Lung (tissue), 16 donors: ENCODE results near the gene PLCD3. TPM values are rescaled to one million over a fixed set of nuclear protein-coding genes. Genes with fewer than 3 reads are reported as not detected.

Experiments used
- ATAC-seq: fragments of 200-7000 bp; cut with Tn5 transposase; one replicate; pipeline ENCODE4 v1.9.1; 2020; ENCODE audit warnings: moderate number of reproducible peaks; ENCODE audit not compliant: insufficient read depth, low FRiP score
- DNase-seq, 3 donors: peaks; one replicate each; pipeline ENCODE4 v3.0.0-alpha.2; 2013 to 2017
- H3K27ac ChIP-seq, 2 donors: one replicate each; pipeline ENCODE4 v1.5.1; 2013; ENCODE audit warnings: mild to moderate bottlenecking in 2 of 2, moderate library complexity in 2 of 2, control low read depth in 1 of 2, inconsistent platforms in 1 of 2, low read depth in 1 of 2, low read length in 1 of 2
- H3K27me3 ChIP-seq, 3 donors: one replicate each; pipeline ENCODE4 v1.5.1; 2013; ENCODE audit warnings: low read length in 2 of 3; ENCODE audit not compliant: control insufficient read depth in 3 of 3, insufficient read depth in 3 of 3
- H3K36me3 ChIP-seq, 4 donors: one replicate each; pipeline ENCODE4 v1.5.1; 2013; ENCODE audit warnings: low read length in 4 of 4, mild to moderate bottlenecking in 1 of 4, moderate library complexity in 1 of 4; ENCODE audit not compliant: control insufficient read depth in 4 of 4, insufficient read depth in 4 of 4
- H3K4me1 ChIP-seq, 5 donors: one replicate each; pipeline ENCODE4 v1.5.1; 2013; ENCODE audit warnings: low read length in 5 of 5, mild to moderate bottlenecking in 2 of 5, moderate library complexity in 1 of 5; ENCODE audit not compliant: control insufficient read depth in 5 of 5, insufficient read depth in 5 of 5
- H3K4me3 ChIP-seq: one replicate; pipeline ENCODE4 v1.5.1; 2013; ENCODE audit warnings: mild to moderate bottlenecking, control low read depth, moderate library complexity
- H3K9ac ChIP-seq, 2 donors: one replicate each; pipeline ENCODE4 v1.5.1; 2013; ENCODE audit warnings: low read length in 2 of 2, control low read depth in 1 of 2; ENCODE audit not compliant: insufficient read depth in 1 of 2
- H3K9me3 ChIP-seq, 4 donors: one replicate each; pipeline ENCODE4 v1.5.1; 2013; ENCODE audit warnings: low read length in 3 of 4, mild to moderate bottlenecking in 1 of 4, moderate library complexity in 1 of 4; ENCODE audit not compliant: control insufficient read depth in 4 of 4, insufficient read depth in 3 of 4
- WGBS, 2 donors: extraction: QIAGEN DNeasy Blood & Tissue Kit; methylation state at CpG; one replicate each; pipeline ENCODE4 v1.1.7; 2013; 5-methylcytosine and 5-hydroxymethylcytosine counted together
- long read RNA-seq, 5 donors: transcript quantifications; one replicate each; lab custom pipeline, GENCODE V29; 2026
- polyA plus RNA-seq, 2 donors: library from polyadenylated mRNA; stranded (reverse); fragments of 200-250 nt; gene quantifications; one replicate each; pipeline ENCODE4 v1.2.1, GENCODE V29; 2013
- total RNA-seq, 2 donors: library from RNA; depleted of rRNA in 1 of 2; stranded (reverse); fragments of >200 nt in 1 of 2; gene quantifications; one replicate each; pipeline ENCODE4 v1.2.1, GENCODE V29; 2014 to 2021
- TF ChIP-seq, protein P1 (sequence below): IDR thresholded peaks from 2 replicates; pipeline ENCODE4 v1.5.1; 2012; ENCODE audit warnings: mild to moderate bottlenecking; ENCODE audit errors: control extremely low read depth, extremely low read depth
- donor health status: control.
- donor health status: control.
- donor health status: Bipolar disorder and iron deficiency.
- donor health status: healthy.
- donor health status: DM: yes; HTN: yes; CAD: no.

PLCD3 gene, protein sequence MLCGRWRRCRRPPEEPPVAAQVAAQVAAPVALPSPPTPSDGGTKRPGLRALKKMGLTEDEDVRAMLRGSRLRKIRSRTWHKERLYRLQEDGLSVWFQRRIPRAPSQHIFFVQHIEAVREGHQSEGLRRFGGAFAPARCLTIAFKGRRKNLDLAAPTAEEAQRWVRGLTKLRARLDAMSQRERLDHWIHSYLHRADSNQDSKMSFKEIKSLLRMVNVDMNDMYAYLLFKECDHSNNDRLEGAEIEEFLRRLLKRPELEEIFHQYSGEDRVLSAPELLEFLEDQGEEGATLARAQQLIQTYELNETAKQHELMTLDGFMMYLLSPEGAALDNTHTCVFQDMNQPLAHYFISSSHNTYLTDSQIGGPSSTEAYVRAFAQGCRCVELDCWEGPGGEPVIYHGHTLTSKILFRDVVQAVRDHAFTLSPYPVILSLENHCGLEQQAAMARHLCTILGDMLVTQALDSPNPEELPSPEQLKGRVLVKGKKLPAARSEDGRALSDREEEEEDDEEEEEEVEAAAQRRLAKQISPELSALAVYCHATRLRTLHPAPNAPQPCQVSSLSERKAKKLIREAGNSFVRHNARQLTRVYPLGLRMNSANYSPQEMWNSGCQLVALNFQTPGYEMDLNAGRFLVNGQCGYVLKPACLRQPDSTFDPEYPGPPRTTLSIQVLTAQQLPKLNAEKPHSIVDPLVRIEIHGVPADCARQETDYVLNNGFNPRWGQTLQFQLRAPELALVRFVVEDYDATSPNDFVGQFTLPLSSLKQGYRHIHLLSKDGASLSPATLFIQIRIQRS
- total RNA-seq: 10 to 100 TPM in 1 of 2 donors, 1 to 10 TPM in 1; 3.6 to 43.3 TPM
- 10 to 100 TPM; 13.6 to 24.2 TPM for polyA plus RNA-seq
- long read RNA-seq, donor 1, full-length matches to known transcripts: 2 of 59 reads
- long read RNA-seq, donor 1, partial matches to known transcripts: 57 of 59 reads
- long read RNA-seq, donor 1, other reads (novel, unspliced or antisense): 0 of 59 reads
- long read RNA-seq, donor 2: 0 reads
- long read RNA-seq, donor 3: 0 reads
- long read RNA-seq, donor 4: 0 reads
- long read RNA-seq, donor 5, partial matches to known transcripts: 43 of 68 reads
- long read RNA-seq, donor 5, other reads (novel, unspliced or antisense): 25 of 68 reads

DNA sequence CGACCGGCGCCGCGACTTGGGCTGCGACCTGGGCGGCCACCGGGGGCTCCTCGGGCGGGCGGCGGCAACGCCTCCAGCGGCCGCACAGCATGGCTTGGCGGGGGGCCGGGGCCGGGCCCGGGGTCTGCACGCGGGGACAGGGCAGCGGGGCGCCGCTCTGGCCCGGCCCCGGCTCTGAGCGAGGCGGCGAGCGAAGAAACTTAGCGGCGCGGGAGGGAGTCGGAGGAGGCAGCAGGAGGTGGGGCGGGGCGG, at the start of gene PLCD3:
PLCD3 (minus strand) TSS at position 196 of the 252 bp plus-strand sequence; CDS start at position 91, 105 bp downstream.
- DNase-seq (no peak), ATAC-seq (no peak)
- no peaks in the 10 kb centered on the region for H3K36me3 ChIP-seq
- peak within 1 kb of the TSS; percentile 66 to 80 for H3K9ac ChIP-seq
- H3K27me3 ChIP-seq: no peaks in the 10 kb centered on the region
- H3K27ac ChIP-seq: peak within 1 kb of the TSS; percentile 94 to 96
- WGBS, 2 donors: 1% methylated on average over 16 to 36 of the region's 36 CpGs
- peak within 1 kb of the TSS; percentile 69 for H3K4me3 ChIP-seq
- H3K9me3 ChIP-seq: no peaks in the 10 kb centered on the region
- peaks cover 4 to 31% (median 9%) of the 10 kb centered on the region in 5 donors for H3K4me1 ChIP-seq
- TF ChIP-seq, protein P1, sequence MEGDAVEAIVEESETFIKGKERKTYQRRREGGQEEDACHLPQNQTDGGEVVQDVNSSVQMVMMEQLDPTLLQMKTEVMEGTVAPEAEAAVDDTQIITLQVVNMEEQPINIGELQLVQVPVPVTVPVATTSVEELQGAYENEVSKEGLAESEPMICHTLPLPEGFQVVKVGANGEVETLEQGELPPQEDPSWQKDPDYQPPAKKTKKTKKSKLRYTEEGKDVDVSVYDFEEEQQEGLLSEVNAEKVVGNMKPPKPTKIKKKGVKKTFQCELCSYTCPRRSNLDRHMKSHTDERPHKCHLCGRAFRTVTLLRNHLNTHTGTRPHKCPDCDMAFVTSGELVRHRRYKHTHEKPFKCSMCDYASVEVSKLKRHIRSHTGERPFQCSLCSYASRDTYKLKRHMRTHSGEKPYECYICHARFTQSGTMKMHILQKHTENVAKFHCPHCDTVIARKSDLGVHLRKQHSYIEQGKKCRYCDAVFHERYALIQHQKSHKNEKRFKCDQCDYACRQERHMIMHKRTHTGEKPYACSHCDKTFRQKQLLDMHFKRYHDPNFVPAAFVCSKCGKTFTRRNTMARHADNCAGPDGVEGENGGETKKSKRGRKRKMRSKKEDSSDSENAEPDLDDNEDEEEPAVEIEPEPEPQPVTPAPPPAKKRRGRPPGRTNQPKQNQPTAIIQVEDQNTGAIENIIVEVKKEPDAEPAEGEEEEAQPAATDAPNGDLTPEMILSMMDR: no peak

DNA sequence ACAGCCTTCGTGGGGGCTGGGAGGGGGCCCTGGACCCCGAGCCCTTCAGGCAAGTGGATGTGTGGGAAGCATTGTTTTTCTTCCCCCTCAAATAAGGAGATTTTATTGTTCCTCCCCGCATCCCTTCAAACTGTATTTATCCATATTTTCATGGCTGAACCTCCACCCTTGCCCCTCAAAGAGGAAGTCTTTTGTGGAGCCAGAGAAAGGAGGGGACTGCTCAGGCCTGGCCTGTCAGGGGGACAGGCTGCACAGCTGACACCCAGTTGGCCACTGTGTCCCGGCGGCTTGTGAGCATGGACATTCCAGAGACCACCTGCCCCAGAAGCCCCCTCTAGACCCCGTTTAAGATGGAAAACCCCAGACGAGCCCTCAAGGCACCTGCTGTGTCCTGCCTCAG, 45.2 kb upstream of the PLCD3 start:
- H3K4me3 ChIP-seq: no peak overlapping the region
- TF ChIP-seq, protein P1: no peak
- DNase-seq: no peak
- H3K9ac ChIP-seq: no peak overlapping the region
- 87 to 89% methylated on average over 7 of the region's 7 CpGs for WGBS, 2 donors
- ATAC-seq: no peak
- H3K27ac ChIP-seq: no peak overlapping the region
- H3K9me3 ChIP-seq: no peaks in the 10 kb centered on the region
- H3K27me3 ChIP-seq: no peaks in the 10 kb centered on the region
- H3K4me1 ChIP-seq: peaks cover 0 to 8% (median 6%) of the 10 kb centered on the region in 5 donors
- H3K36me3 ChIP-seq: no peaks in the 10 kb centered on the region

DNA sequence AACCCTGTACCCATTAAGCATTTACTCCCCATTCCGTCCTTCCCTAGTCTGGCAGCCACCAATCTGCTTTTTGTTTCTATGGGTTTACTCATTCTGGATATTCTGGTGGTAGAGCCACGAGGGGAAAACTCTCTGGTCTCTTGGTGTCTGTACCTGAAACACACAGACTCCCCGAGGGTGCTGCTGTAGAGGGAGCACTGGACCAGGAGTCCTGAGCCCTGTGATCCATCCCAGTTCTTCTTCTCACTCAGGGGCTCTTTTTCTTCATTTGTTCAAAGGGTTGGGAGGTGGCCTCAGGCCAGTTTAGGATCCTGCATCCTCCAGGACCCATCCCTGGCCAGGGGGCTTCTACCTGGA, 43.4 kb upstream of the PLCD3 start:
- Histone ChIP-seq H3K9me3 (no peaks in the 10 kb centered on the region), H3K9ac (no peak overlapping the region), H3K4me1 (peaks cover 1 to 26% (median 15%) of the 10 kb centered on the region in 5 donors), H3K27me3 (no peaks in the 10 kb centered on the region), H3K4me3 (no peak overlapping the region), H3K27ac (no peak overlapping the region), H3K36me3 (no peaks in the 10 kb centered on the region)
- DNase-seq: no peak
- TF ChIP-seq, protein P1: no peak
- WGBS, 2 donors: 81 to 88% methylated on average over 3 of the region's 3 CpGs
- no peak for ATAC-seq
